K562 (cell line): ENCODE results near the gene NOM1. TPM values are rescaled to one million over a fixed set of nuclear protein-coding genes. Genes with fewer than 3 reads are reported as not detected.

Source experiments
- ARID1B ChIP-seq: fragments of 450-650 bp; IDR thresholded peaks from 2 replicates; pipeline ENCODE4 v1.6.1; 2016; ENCODE audit warnings: antibody characterized with exemption, mild to moderate bottlenecking, inconsistent platforms
- CHCHD3 ChIP-seq: fragments of 250-450 bp; sonication (Bioruptor Pico); IDR thresholded peaks from 2 replicates; pipeline ENCODE4 v2.1.2; 2022; ENCODE audit warnings: mild to moderate bottlenecking
- CHD1 ChIP-seq: fragments of 200-600 bp; sonication (generic); IDR thresholded peaks from one replicate; pipeline ENCODE4 v1.6.1; 2012; ENCODE audit warnings: mild to moderate bottlenecking, moderate library complexity, low read length, inconsistent platforms
- DDX20 ChIP-seq: fragments of 450-650 bp; IDR thresholded peaks from 2 replicates; pipeline ENCODE4 v1.6.1; 2016; ENCODE audit warnings: missing genetic modification characterization, low read depth, mild to moderate bottlenecking, missing compliant biosample characterization, moderate library complexity
- FOXJ3 ChIP-seq: sonication (generic); formaldehyde crosslinking; IDR thresholded peaks from 2 replicates; pipeline ENCODE4 v1.4.0; 2020; ENCODE audit warnings: mild to moderate bottlenecking, missing genetic modification reagents
- HSF4 ChIP-seq: fragments of 250-450 bp; sonication (Bioruptor Pico); IDR thresholded peaks from 2 replicates; pipeline ENCODE4 v2.1.2; 2022; ENCODE audit warnings: mild to moderate bottlenecking, moderate library complexity, borderline replicate concordance
- KLF6 ChIP-seq: fragments of 250-450 bp; sonication (Bioruptor Pico); IDR thresholded peaks from 2 replicates; pipeline ENCODE4 v1.4.0; 2020; ENCODE audit warnings: mild to moderate bottlenecking, moderate library complexity, borderline replicate concordance
- STAG1 ChIP-seq: sonication (generic); formaldehyde crosslinking; IDR thresholded peaks from 2 replicates; pipeline ENCODE4 v1.5.0; 2020; ENCODE audit warnings: missing genetic modification reagents, borderline replicate concordance
- ZFPM2 ChIP-seq: fragments of 250-450 bp; sonication (Bioruptor Pico); IDR thresholded peaks from 2 replicates; pipeline ENCODE4 v1.5.1; 2022; ENCODE audit warnings: mild to moderate bottlenecking
- ZNF121 ChIP-seq: sonication (generic); formaldehyde crosslinking; conservative IDR thresholded peaks from 2 replicates; pipeline ENCODE4 v1.8.0; 2022; ENCODE audit warnings: missing genetic modification reagents
- ZNF124 ChIP-seq: sonication (generic); formaldehyde crosslinking; IDR thresholded peaks from 2 replicates; pipeline ENCODE4 v1.8.1; 2022; ENCODE audit warnings: missing genetic modification reagents
- ZNF274 ChIP-seq: IDR thresholded peaks from 2 replicates; pipeline ENCODE4 v1.6.1; 2011; ENCODE audit warnings: low read depth, mild to moderate bottlenecking, low read length, moderate library complexity, borderline replicate concordance
- ZNF586 ChIP-seq: fragments of 450-650 bp; formaldehyde crosslinking; conservative IDR thresholded peaks from 2 replicates; pipeline ENCODE4 v1.4.0; 2020; ENCODE audit warnings: mild to moderate bottlenecking, moderate library complexity
- ZNF75A ChIP-seq: fragments of 450-650 bp; formaldehyde crosslinking; IDR thresholded peaks from 2 replicates; pipeline ENCODE4 v1.4.0; 2020; ENCODE audit warnings: mild to moderate bottlenecking
- polyA plus RNA-seq, 8 experiments: library from polyadenylated mRNA; depleted of rRNA in 4 of 8; stranded (reverse) in 5 of 8; unstranded in 3 of 8; fragments of >200 nt; fragmentation: Nextera tagmentation in 2 of 8; fragmentation: Illumina TruSeq in 1 of 8; extraction: Ambion mirVana in 2 of 8; extraction: Trizol in 1 of 8; gene quantifications; 2 replicates each; pipeline versions ENCODE4 v1.2.1 to v1.2.3, GENCODE V29; 2011 to 2014; ENCODE audit warnings: inconsistent platforms in 1 of 8, missing spikeins in 1 of 8
- total RNA-seq, 7 experiments: library from RNA; depleted of rRNA in 6 of 7; stranded (reverse); fragments of >200 nt in 6 of 7; fragmentation: Illumina TruSeq in 2 of 7; extraction: Trizol in 2 of 7; gene quantifications; 2 replicates each; pipeline versions ENCODE4 v1.2.1 to v1.2.3, GENCODE V29; 2011 to 2021; ENCODE audit warnings: low replicate concordance in 1 of 7
- TF ChIP-seq, protein P1 (sequence below): IDR thresholded peaks from 2 replicates; pipeline ENCODE4 v1.6.1; 2016; ENCODE audit warnings: missing genetic modification characterization, missing compliant biosample characterization
- TF ChIP-seq, protein P2 (sequence below): fragments of 200-800 bp; sonication (Bioruptor generic); IDR thresholded peaks from 2 replicates; pipeline ENCODE4 v1.6.1; 2017; ENCODE audit warnings: missing genetic modification characterization, missing compliant biosample characterization
- TF ChIP-seq, protein P3 (sequence below): fragments of 150-350 bp; conservative IDR thresholded peaks from 2 replicates; pipeline ENCODE4 v1.6.1; 2014; ENCODE audit warnings: low read length

The NOM1 gene
- total and polyA plus RNA-seq, 9 of the 15 experiments (the other 6 are each of a cell fraction or from before 2014, with no cell fraction given) = 6.8 to 47.3 (median 37.4) TPM

DNA sequence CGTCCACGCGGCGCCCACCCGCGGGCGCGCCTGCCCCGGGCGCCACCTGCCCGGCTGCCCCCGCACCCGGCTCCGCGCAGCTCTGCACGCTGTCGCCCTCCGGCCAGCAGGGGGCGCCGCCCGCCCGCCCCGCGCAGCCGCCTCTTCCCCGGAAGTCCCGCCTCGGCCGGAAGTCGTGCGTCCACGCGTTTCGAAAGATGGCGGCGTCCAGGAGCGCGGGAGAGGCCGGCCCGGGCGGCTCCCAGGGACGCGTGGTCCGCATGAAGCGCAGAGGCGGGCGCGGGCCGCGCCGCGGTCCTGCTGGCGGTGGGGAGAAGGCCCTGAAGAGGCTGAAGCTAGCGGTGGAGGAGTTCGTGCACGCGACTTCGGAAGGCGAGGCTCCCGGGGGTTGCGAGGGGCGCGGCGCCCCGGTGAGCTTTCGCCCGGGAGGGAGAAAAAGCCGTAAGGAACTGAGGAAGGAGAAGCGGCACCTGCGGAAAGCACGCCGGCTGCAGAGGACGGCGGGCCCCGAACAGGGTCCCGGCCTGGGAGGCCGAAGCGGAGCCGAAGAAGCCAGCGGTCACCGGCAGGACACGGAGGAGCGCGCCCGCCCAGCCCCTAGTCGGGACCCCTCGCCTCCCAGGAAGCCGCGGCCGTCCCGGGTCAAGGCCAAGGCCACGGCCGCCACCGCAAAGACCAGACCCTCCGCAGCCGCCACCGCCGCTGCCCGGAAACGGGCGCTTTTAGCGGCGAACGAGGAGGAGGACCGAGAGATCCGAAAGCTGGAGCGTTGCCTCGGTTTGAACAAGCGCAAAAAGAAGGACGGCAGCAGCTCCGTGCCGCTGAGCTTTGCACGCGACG is at the start of gene NOM1 (continued):
- TF ChIP-seq ZNF586 (CRISPR knock-in tag) = no peak
- no peak for TF ChIP-seq DDX20 (tag)
- no peak for TF ChIP-seq ZNF274
- TF ChIP-seq, protein P1, sequence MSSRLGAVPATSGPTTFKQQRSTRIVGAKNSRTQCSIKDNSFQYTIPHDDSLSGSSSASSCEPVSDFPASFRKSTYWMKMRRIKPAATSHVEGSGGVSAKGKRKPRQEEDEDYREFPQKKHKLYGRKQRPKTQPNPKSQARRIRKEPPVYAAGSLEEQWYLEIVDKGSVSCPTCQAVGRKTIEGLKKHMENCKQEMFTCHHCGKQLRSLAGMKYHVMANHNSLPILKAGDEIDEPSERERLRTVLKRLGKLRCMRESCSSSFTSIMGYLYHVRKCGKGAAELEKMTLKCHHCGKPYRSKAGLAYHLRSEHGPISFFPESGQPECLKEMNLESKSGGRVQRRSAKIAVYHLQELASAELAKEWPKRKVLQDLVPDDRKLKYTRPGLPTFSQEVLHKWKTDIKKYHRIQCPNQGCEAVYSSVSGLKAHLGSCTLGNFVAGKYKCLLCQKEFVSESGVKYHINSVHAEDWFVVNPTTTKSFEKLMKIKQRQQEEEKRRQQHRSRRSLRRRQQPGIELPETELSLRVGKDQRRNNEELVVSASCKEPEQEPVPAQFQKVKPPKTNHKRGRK = no peak
- TF ChIP-seq ZNF121 (CRISPR knock-in tag) = no peak
- TF ChIP-seq, protein P2, sequence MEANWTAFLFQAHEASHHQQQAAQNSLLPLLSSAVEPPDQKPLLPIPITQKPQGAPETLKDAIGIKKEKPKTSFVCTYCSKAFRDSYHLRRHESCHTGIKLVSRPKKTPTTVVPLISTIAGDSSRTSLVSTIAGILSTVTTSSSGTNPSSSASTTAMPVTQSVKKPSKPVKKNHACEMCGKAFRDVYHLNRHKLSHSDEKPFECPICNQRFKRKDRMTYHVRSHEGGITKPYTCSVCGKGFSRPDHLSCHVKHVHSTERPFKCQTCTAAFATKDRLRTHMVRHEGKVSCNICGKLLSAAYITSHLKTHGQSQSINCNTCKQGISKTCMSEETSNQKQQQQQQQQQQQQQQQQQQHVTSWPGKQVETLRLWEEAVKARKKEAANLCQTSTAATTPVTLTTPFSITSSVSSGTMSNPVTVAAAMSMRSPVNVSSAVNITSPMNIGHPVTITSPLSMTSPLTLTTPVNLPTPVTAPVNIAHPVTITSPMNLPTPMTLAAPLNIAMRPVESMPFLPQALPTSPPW = peak; percentile 83
- TF ChIP-seq CHCHD3 (CRISPR knock-in tag) = no peak
- peak; percentile 71 for TF ChIP-seq CHD1
- TF ChIP-seq ZNF124 (CRISPR knock-in tag) = 0 out of 2 replicates have a peak, but pooled peaks have one; percentile 63
- no peak for TF ChIP-seq ZNF75A (CRISPR knock-in tag)
- no peak for TF ChIP-seq FOXJ3 (CRISPR knock-in tag)
- TF ChIP-seq STAG1 (CRISPR knock-in tag) = 0 out of 2 replicates have a peak, but pooled peaks have one; percentile 7
- no peak for TF ChIP-seq KLF6 (CRISPR knock-in tag)
- TF ChIP-seq HSF4 (CRISPR knock-in tag) = no peak
- TF ChIP-seq, protein P3, sequence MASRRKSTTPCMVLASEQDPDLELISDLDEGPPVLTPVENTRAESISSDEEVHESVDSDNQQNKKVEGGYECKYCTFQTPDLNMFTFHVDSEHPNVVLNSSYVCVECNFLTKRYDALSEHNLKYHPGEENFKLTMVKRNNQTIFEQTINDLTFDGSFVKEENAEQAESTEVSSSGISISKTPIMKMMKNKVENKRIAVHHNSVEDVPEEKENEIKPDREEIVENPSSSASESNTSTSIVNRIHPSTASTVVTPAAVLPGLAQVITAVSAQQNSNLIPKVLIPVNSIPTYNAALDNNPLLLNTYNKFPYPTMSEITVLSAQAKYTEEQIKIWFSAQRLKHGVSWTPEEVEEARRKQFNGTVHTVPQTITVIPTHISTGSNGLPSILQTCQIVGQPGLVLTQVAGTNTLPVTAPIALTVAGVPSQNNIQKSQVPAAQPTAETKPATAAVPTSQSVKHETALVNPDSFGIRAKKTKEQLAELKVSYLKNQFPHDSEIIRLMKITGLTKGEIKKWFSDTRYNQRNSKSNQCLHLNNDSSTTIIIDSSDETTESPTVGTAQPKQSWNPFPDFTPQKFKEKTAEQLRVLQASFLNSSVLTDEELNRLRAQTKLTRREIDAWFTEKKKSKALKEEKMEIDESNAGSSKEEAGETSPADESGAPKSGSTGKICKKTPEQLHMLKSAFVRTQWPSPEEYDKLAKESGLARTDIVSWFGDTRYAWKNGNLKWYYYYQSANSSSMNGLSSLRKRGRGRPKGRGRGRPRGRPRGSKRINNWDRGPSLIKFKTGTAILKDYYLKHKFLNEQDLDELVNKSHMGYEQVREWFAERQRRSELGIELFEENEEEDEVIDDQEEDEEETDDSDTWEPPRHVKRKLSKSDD = 0 out of 2 replicates have a peak, but pooled peaks have one; percentile 27
- 0 out of 2 replicates have a peak, but pooled peaks have one; percentile 18 for TF ChIP-seq ZFPM2
- no peak for TF ChIP-seq ARID1B
